GM13977 (cell line): ENCODE measurements around the gene PRXL2B.

Source experiments
- DNase-seq: peaks from one replicate; pipeline ENCODE4 v3.0.0; 2012; ENCODE audit warnings: low spot score
- in situ Hi-C: fragments of 300-500 bp; cut with MboI; formaldehyde crosslinking; loops from one replicate; pipeline ENCODE4 v1.12.0; 2022; ENCODE audit warnings: low sequenced_read_pairs, low pct_unique_long_range_greater_than_20kb, mixed read lengths, inconsistent platforms; ENCODE audit not compliant: unreplicated experiment
- TF ChIP-seq, protein P1 (sequence below): IDR thresholded peaks from 2 replicates; pipeline ENCODE4 v1.5.1; 2012; ENCODE audit warnings: mild to moderate bottlenecking, control low read depth; ENCODE audit not compliant: insufficient read depth; ENCODE audit errors: extremely low read depth, missing control alignments

The PRXL2B gene, protein sequence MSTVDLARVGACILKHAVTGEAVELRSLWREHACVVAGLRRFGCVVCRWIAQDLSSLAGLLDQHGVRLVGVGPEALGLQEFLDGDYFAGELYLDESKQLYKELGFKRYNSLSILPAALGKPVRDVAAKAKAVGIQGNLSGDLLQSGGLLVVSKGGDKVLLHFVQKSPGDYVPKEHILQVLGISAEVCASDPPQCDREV

DNA sequence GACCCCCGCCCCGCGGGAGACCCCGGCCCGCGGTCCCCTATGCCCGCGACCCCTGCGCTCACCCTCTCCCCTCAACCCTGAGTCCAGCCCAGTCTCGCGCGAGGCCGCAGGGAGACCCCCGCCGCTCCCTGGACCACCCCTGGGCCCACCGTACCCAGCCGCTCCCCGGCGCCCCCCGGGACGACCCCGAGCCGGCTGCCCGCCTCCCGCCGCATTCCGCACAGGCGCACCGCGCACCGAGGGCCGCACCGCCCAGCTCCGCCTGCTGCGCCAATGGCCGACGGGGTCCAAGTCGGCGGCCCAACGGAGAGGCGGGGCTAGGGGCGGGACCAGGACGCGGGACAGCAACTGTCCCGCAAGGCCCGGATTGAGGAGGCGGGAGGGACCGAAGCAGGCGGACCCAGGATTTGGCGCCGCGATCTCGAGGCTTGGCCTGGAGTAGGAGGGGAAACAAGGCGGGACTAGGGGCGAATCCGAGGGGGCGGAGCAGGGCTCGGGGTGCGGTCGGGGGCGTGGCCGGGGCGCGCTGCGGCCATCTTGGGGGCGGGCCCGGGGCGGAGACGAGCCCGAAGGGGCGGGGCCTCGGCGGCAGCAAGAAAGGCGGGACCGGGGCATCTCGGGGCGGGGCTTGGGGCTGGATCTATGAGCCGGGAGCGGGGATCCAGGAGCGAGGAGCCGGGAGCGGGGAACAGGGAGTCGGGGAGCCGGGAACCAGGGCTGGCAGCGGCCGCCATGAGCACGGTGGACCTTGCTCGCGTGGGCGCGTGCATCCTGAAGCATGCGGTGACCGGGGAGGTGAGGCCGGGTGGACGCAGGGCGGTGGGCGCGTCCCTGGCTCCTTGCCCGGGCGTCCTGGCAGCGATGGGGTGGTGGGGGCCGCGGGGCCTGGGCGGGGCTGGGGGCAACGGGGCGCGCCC, at the start of gene PRXL2B:
Gene PRXL2B, plus strand, starts transcription at position 624 of the 917 bp plus-strand sequence. Its CDS starts 109 bp downstream, at position 733.
- peak; percentile 100 for DNase-seq
- in situ Hi-C loops = no loop called here
- TF ChIP-seq, protein P1, sequence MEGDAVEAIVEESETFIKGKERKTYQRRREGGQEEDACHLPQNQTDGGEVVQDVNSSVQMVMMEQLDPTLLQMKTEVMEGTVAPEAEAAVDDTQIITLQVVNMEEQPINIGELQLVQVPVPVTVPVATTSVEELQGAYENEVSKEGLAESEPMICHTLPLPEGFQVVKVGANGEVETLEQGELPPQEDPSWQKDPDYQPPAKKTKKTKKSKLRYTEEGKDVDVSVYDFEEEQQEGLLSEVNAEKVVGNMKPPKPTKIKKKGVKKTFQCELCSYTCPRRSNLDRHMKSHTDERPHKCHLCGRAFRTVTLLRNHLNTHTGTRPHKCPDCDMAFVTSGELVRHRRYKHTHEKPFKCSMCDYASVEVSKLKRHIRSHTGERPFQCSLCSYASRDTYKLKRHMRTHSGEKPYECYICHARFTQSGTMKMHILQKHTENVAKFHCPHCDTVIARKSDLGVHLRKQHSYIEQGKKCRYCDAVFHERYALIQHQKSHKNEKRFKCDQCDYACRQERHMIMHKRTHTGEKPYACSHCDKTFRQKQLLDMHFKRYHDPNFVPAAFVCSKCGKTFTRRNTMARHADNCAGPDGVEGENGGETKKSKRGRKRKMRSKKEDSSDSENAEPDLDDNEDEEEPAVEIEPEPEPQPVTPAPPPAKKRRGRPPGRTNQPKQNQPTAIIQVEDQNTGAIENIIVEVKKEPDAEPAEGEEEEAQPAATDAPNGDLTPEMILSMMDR = no peak

DNA sequence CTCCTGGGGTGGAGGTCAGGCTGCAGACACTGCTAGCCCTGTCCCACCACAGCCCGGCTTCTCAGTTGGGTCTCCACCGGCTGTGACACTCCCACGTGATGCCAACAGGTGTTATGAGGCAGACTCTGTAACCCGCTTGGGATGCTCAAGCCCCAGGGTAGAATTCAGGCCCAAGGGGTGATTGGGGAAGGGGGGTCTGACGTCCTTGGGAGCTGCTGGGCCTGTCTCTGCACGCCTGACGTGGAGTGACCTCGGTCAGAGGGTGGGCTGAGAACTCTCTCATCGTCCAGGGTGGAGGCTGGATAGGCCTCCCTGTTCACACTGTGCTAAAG, 48.8 kb upstream of the PRXL2B start:
- in situ Hi-C loops = loop anchor here (25.0 kb wide), 1 partner anchor 350 kb away; the partner anchor contains the start of gene FAAP20
- no peak for DNase-seq
- TF ChIP-seq, protein P1 = no peak

DNA sequence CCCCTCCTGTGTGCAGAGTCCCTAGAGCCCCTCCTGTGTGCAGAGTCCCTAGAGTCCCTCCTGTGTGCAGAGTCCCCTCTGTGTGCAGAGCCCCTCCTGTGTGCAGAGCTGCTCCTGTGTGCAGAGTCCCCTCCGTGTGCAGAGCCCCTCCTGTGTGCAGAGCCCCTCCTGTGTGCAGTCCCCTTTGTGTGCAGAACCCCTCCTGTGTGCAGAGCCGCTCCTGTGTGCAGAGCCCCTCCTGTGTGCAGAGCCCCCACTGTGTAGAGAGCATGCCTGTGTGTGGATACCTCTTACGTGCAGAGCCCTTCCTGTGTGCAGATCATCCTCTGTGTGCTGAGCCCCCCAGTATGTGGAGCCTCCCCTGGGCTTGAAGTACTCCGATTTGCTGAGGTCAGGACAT, 48.2 kb upstream of the PRXL2B start:
- no peak for DNase-seq
- in situ Hi-C loops = loop anchor here (25.0 kb wide), 1 partner anchor 351 kb away; the partner anchor contains the start of gene FAAP20

DNA sequence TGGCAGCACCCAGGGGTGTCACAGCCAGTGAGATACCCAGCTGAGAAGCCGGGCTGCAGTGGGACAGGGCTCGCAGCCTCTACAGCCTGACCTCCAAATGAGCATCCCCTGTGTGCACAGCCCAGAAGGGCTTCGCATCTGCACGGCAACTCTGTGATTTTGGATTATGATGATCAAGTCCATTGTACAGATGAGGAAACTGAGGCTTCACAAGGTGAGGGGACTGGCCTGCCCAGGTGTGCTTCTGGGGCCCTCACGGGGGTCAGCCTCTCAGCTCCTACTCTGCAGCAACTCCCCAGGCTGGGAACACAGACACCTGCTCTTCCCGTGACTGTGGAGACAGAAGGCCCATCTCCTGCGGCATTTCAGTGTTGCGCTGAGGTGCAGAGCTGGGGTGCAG, 47.7 kb upstream of the PRXL2B start:
- TF ChIP-seq, protein P1 = no peak
- no peak for DNase-seq
- in situ Hi-C loops = loop anchor here (25.0 kb wide), 1 partner anchor 352 kb away; the partner anchor contains the start of gene FAAP20

More for the DNA sequence above, 48.2 kb upstream of the PRXL2B start:
- TF ChIP-seq, protein P1 = no peak

DNA sequence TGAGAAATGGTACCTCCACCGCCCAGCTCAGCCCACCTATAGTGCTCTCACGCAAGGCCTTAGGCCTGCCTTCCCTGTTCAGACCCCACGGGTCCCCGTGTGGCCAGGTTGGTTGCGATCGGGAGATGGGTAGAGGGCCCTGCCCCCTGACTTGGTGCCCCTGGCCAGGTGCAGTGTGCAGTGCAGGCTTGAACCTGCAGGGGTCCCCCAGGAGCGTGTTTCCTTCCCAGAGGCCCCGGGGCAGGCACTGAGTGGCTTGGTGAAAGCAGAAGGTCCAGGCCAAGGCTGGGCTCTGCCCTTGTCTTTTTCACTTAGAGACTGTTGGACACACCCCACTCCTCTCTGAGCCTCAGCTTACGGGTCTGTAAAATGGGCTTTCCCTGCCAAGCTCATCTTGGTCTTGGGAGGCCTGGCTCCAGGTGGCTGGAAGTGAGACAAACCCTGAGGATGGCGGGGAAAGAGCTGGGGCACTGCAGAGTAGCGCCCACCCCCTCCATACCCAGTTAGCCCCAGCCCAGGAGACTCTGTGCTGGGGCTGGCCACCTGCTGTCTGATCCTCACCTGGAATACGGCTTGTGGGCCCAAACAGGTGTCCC, 47.2 kb upstream of the PRXL2B start:
- DNase-seq = no peak
- TF ChIP-seq, protein P1 = peak; percentile 40
- in situ Hi-C loops = loop anchor here (25.0 kb wide), 1 partner anchor 352 kb away; the partner anchor contains the start of gene FAAP20

DNA sequence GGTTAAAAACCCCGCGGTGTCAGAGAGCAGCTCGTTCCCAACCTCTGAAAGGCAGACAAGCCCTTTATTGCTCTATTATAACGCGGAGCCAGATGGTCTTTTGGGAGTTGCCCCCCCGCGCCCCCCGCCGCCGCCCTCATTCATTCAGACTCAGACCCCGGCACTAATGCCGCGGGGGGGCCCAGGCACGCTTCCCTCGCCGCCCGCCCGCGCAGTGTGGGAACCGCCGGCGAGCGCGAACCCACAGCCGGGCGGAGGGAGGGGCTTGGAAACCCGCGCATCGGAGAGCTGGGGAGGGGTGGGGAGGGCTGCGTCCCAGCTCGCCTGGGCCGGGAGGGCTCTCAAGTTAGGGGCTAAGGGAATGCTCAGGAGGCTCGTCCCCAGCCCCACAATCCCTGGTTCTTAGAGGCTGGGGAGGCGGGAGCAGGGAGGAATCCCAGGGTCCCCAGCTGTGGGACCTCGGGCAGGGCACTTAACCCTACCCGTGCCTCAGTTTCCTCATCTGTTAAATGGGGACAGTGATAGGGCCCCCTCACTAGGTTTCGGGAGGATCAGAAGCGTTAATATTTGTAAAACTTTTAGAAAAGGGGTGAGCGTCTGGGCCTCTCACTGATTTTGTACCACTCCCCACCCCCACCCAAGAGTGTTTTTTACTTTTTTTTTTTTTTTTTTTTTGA, 45.6 kb upstream of the PRXL2B start:
- TF ChIP-seq, protein P1 = no peak
- DNase-seq = no peak
- in situ Hi-C loops = loop anchor here (10.0 to 25.0 kb wide), 2 partner anchors 126 to 354 kb away; partner anchors contain the start of genes FAAP20 and PEX10
